Measurements from ENCODE around the gene BORCS8.
"Not testable (repeated sequence)": the region's sequence is repeated elsewhere in the genome, so short reads cannot be mapped to it uniquely, and the experiment has no call there.

The BORCS8 gene

DNA sequence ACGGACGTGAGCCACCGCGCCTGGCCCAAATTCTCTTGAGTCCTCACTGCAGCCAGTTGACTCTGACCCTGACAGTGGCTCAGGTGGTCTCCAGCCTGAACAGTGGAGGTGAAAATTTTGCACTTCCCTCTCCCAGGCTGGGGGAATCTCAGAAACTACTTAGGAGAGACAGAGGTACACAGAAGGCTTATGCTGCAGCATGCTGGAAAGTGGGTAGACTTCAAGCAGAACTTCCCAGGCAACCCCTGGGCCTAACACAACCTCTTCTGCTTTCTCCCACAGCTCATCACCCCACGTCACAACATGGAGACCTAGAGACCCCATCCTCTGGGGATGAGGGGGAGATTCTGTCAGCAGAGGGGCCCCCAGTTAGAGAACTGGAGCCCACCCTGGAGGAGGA lies 34.3 kb upstream of the BORCS8 start:
- no peaks in the 10 kb centered on the region for H3K36me3 ChIP-seq
- H3K4me1 ChIP-seq = no peaks in the 10 kb centered on the region
- DNase-seq = no peak
- H3K4me3 ChIP-seq (ENCODE audit: low read depth, low read length) = no peak overlapping the region
- no peaks in the 10 kb centered on the region for H3K9me3 ChIP-seq
- H3K27me3 ChIP-seq = no peaks in the 10 kb centered on the region
- TF ChIP-seq, protein P1, sequence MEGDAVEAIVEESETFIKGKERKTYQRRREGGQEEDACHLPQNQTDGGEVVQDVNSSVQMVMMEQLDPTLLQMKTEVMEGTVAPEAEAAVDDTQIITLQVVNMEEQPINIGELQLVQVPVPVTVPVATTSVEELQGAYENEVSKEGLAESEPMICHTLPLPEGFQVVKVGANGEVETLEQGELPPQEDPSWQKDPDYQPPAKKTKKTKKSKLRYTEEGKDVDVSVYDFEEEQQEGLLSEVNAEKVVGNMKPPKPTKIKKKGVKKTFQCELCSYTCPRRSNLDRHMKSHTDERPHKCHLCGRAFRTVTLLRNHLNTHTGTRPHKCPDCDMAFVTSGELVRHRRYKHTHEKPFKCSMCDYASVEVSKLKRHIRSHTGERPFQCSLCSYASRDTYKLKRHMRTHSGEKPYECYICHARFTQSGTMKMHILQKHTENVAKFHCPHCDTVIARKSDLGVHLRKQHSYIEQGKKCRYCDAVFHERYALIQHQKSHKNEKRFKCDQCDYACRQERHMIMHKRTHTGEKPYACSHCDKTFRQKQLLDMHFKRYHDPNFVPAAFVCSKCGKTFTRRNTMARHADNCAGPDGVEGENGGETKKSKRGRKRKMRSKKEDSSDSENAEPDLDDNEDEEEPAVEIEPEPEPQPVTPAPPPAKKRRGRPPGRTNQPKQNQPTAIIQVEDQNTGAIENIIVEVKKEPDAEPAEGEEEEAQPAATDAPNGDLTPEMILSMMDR (IDR thresholded peaks at IDR 0.05; ENCODE audit: low read depth, low read length) = no peak

DNA sequence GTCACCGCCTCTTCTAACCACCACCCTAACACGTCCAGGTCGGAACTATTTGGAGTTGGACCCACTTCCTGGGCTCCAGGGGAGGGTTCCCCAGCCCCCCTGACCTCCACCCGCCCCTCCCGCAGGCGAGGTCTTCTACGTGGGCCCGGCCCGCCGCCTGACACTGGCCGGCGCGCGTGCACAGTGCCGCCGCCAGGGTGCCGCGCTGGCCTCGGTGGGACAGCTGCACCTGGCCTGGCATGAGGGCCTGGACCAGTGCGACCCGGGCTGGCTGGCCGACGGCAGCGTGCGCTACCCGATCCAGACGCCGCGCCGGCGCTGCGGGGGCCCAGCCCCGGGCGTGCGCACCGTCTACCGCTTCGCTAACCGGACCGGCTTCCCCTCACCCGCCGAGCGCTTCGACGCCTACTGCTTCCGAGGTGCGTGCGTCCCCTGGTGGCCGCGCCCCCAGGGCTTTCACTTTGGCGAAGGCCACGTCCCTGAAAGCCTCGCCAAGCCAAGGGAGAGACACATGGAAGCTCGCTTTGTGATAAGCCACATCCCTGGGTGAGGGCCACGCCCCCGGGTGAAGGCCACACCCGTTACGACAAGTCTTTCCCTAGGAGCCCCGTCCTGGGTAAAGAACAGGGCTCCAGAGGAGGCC lies 33.0 kb upstream of the BORCS8 start:
- Histone ChIP-seq H3K27me3 (no peaks in the 10 kb centered on the region), H3K4me1 (no peaks in the 10 kb centered on the region), H3K9me3 (no peaks in the 10 kb centered on the region), H3K36me3 (no peaks in the 10 kb centered on the region), H3K4me3 (ENCODE audit: low read depth, low read length) (no peak overlapping the region)
- TF ChIP-seq, protein P1 (IDR thresholded peaks at IDR 0.05; ENCODE audit: low read depth, low read length) = no peak
- no peak for DNase-seq

DNA sequence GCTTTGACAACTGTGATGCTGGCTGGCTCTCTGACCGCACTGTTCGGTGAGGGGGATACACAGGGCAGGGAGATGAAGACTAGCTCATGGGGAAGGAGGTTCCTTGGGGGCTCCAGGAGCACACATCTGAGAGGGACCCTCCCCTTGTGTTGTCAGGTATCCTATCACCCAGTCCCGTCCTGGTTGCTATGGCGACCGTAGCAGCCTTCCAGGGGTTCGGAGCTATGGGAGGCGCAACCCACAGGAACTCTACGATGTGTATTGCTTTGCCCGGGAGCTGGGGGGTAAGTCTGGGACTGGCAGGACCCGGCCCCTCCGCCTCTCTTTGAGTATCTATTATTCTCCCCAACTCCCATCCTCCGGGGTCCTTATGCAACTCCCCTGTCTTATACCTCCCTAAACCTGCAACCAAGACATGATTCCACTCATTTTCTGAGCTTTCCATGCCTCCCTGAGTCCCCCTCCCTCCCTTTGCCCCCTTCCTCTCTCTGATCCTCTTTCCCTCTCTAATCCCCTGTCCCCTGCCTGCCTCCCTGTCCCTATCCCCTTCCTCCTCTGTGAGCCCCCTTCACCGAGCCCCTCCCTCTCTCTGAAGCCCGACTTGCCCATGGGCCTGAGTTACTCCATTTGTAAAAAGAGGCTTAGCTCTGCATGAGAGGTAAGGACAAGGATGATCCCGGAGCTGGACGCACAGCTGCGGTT lies 32.3 kb upstream of the BORCS8 start:
- H3K4me3 ChIP-seq (ENCODE audit: low read depth, low read length) = no peak overlapping the region
- H3K36me3 ChIP-seq = no peaks in the 10 kb centered on the region
- DNase-seq = no peak
- TF ChIP-seq, protein P1 (IDR thresholded peaks at IDR 0.05; ENCODE audit: low read depth, low read length) = no peak
- no peaks in the 10 kb centered on the region for H3K9me3 ChIP-seq
- no peaks in the 10 kb centered on the region for H3K27me3 ChIP-seq
- H3K4me1 ChIP-seq = no peaks in the 10 kb centered on the region

DNA sequence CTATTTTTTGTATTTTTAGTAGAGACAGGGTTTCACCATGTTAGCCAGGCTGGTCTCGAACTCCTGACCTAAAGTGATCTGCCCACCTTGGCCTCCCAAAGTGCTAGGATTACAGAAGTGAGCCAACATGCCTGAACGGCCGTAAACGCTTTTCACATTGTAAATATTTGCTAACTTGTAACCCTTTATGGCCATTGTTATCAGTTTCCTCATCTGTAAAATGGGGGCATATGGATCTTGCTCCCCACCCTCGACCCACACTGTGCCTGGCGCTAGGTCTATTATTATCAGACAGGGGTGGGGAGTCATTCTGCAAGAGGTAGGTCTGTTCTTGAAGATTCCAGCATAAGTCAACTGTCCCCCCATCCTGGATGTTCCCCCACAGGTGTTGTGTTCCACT lies 31.7 kb upstream of the BORCS8 start:
- H3K4me3 ChIP-seq (ENCODE audit: low read depth, low read length) = no peak overlapping the region
- TF ChIP-seq, protein P1 (IDR thresholded peaks at IDR 0.05; ENCODE audit: low read depth, low read length) = no peak
- no peak for DNase-seq
- H3K9me3 ChIP-seq = no peaks in the 10 kb centered on the region
- H3K4me1 ChIP-seq = no peaks in the 10 kb centered on the region
- no peaks in the 10 kb centered on the region for H3K36me3 ChIP-seq
- H3K27me3 ChIP-seq = no peaks in the 10 kb centered on the region

DNA sequence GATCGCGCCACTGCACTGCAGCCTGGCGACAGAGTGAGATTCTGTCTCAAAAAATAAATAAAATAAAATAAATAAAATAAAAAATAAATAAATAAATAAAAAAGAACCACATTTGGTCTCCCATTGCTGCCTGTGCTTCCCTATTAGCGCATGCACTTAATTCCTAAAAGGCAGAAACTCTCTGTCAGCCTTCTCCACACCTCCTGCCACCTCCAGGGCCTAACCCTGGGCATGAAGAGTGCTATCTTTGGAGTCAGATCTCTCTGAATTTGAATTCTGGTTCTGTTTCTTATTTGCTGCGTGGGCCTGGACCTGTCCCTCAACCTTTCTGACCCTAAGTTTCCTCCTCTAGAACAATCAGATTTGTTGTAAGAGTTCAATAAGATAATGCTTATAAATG lies 31.1 kb upstream of the BORCS8 start:
- TF ChIP-seq, protein P1 (IDR thresholded peaks at IDR 0.05; ENCODE audit: low read depth, low read length) = no peak
- Histone ChIP-seq H3K27me3 (no peaks in the 10 kb centered on the region), H3K36me3 (no peaks in the 10 kb centered on the region), H3K9me3 (no peaks in the 10 kb centered on the region), H3K4me3 (ENCODE audit: low read depth, low read length) (no peak overlapping the region), H3K4me1 (no peaks in the 10 kb centered on the region)
- no peak for DNase-seq

DNA sequence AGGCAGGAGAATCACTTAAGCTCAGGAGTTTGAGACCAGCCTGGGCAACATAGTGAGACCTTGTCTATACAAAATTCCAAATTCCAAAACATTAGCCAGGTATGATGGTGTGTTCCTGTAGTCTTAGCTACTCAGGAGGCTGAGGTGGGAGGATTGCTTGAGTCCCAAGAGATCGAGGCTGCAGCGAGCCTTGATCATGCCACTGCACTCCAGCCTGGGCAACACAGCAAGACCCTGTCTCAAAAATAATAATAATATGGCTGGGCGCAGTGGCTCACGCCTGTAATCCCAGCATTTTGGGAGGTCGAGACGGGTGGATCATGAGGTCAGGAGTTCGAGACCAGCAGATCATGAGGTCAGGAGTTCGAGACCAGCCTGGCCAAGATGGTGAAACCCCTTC lies 29.0 kb upstream of the BORCS8 start:
- DNase-seq; H3K36me3 ChIP-seq; H3K4me3 ChIP-seq (ENCODE audit: low read depth, low read length); H3K9me3 ChIP-seq; H3K27me3 ChIP-seq; H3K4me1 ChIP-seq: not testable (repeated sequence)

Data from BE2C (cell line).